GM12878 (cell line): ENCODE measurements around the gene ZBTB44. TPM values are rescaled to one million over a fixed set of nuclear protein-coding genes. Genes with fewer than 3 reads are reported as not detected.

Experiments used
- ATAC-seq: fragments of 200-7000 bp; cut with Tn5 transposase; 3 replicates; pipeline ENCODE4 v1.9.1; 2020; ENCODE audit warnings: mild to moderate bottlenecking, moderate library complexity
- BruUV-seq: library from RNA; stranded (reverse); fragments of 400-500 nt; replicated peaks from 2 replicates; lab custom pipeline; 2021; lab: Mats Ljungman, UMichigan
- CTCF ChIA-PET: fragments of 300-600 bp; sonication (Branson Sonifier 250); formaldehyde crosslinking; extraction: SDS; loops from one replicate; lab custom pipeline; 2021; ENCODE audit warnings: inconsistent platforms; lab: Yijun Ruan, JAX
- POLR2A ChIA-PET: fragments of 350-600 bp; formaldehyde crosslinking; extraction: SDS; loops from one replicate; lab custom pipeline; 2021; ENCODE audit warnings: inconsistent platforms; lab: Charles Lee
- RAD21 ChIA-PET: fragments of 300-600 bp; sonication (Branson Sonifier 250); formaldehyde crosslinking; loops from one replicate; lab custom pipeline; 2023; ENCODE audit warnings: antibody characterized with exemption; ENCODE audit not compliant: unreplicated experiment; lab: Charles Lee
- SMC1A ChIA-PET: fragments of 300-600 bp; sonication (Branson Sonifier 250); formaldehyde crosslinking; loops from one replicate; lab custom pipeline; 2023; ENCODE audit not compliant: unreplicated experiment, uncharacterized antibody; lab: Charles Lee
- DNase-seq: peaks from one replicate; pipeline ENCODE4 v3.0.0-alpha.2; 2011; ENCODE audit warnings: low read depth, low spot score
- FAIRE-seq: peaks from 3 replicates; lab custom pipeline; 2011; peaks lifted over from hg19 to GRCh38; lab: Jason Lieb, UNC
- H2AFZ ChIP-seq: 2 replicates; pipeline ENCODE4 v1.6.0; 2011; ENCODE audit warnings: low read depth, low read length, control low read depth; ENCODE audit not compliant: control insufficient read depth
- H3K27ac ChIP-seq: 2 replicates; pipeline ENCODE4 v1.5.1; 2011; ENCODE audit warnings: control low read depth; ENCODE audit not compliant: control insufficient read depth, insufficient read depth
- H3K27me3 ChIP-seq, 2 experiments: replicated peaks in 1 of 2; 2 replicates each; pipeline versions ENCODE4 v1.6.0 to v1.6.1; 2011; ENCODE audit warnings: low read length in 1 of 2; ENCODE audit not compliant: control insufficient read depth in 2 of 2, insufficient read depth in 2 of 2
- H3K36me3 ChIP-seq, 2 experiments: 2 replicates each; pipeline ENCODE4 v1.5.1; 2011; ENCODE audit warnings: low read length in 1 of 2; ENCODE audit not compliant: control insufficient read depth in 2 of 2, insufficient read depth in 2 of 2
- H3K4me1 ChIP-seq: 2 replicates; pipeline ENCODE4 v1.6.1; 2011; ENCODE audit warnings: mild to moderate bottlenecking, low read length, moderate library complexity, mixed read lengths; ENCODE audit not compliant: control insufficient read depth, insufficient read depth
- H3K4me2 ChIP-seq: 2 replicates; pipeline ENCODE4 v1.6.0; 2011; ENCODE audit warnings: control low read depth; ENCODE audit not compliant: control insufficient read depth, insufficient read depth
- H3K4me3 ChIP-seq: fragments of 200-600 bp; sonication (generic); 2 replicates; pipeline ENCODE4 v1.5.1; 2016
- H3K79me2 ChIP-seq: 2 replicates; pipeline ENCODE4 v1.6.0; 2011; ENCODE audit warnings: low read length; ENCODE audit not compliant: control insufficient read depth, insufficient read depth
- H3K9ac ChIP-seq: 2 replicates; pipeline ENCODE4 v1.8.0; 2011; ENCODE audit warnings: low read length, control low read depth, mixed read lengths; ENCODE audit not compliant: control insufficient read depth, insufficient read depth
- H3K9me3 ChIP-seq: replicated peaks from 3 replicates; pipeline ENCODE4 v1.5.1; 2011; ENCODE audit warnings: mild to moderate bottlenecking, low read length; ENCODE audit not compliant: control insufficient read depth, insufficient read depth
- H4K20me1 ChIP-seq: 2 replicates; pipeline ENCODE4 v1.6.0; 2011; ENCODE audit not compliant: control insufficient read depth, insufficient read depth
- IKZF2 ChIP-seq, 2 experiments: fragments of 450-650 bp; IDR thresholded peaks; 2 replicates each; pipeline ENCODE4 v1.6.1; 2017; ENCODE audit warnings: mild to moderate bottlenecking in 2 of 2, moderate library complexity in 2 of 2
- MAX ChIP-seq: IDR thresholded peaks from 2 replicates; pipeline ENCODE4 v1.6.1; 2012; ENCODE audit warnings: low read depth, low read length, improper control_type of control experiment
- MYB ChIP-seq: fragments of 150-350 bp; IDR thresholded peaks from 2 replicates; pipeline ENCODE4 v1.6.1; 2014; ENCODE audit warnings: mild to moderate bottlenecking, low read depth, low read length, borderline replicate concordance
- NFIC ChIP-seq: IDR thresholded peaks from 2 replicates; pipeline ENCODE4 v1.6.1; 2012; ENCODE audit warnings: low read depth, mild to moderate bottlenecking, inconsistent platforms, low read length, moderate library complexity
- NFYA ChIP-seq: IDR thresholded peaks from 2 replicates; pipeline ENCODE4 v1.6.1; 2011; ENCODE audit warnings: low read depth, mild to moderate bottlenecking, low read length, improper control_type of control experiment, borderline replicate concordance
- TAF1 ChIP-seq: IDR thresholded peaks from 2 replicates; pipeline ENCODE4 v1.6.1; 2011; ENCODE audit warnings: mild to moderate bottlenecking, low read depth, low read length, borderline replicate concordance
- TBL1XR1 ChIP-seq: IDR thresholded peaks from 2 replicates; pipeline ENCODE4 v1.6.1; 2012; ENCODE audit warnings: low read depth, low read length, improper control_type of control experiment
- WGBS: methylation state at CpG from one replicate; pipeline ENCODE4 v1.1.6; 2016; ENCODE audit warnings: low lambda C conversion rate; ENCODE audit not compliant: insufficient replicate concordance, insufficient coverage; ENCODE audit errors: missing lambda C conversion rate; 5-methylcytosine and 5-hydroxymethylcytosine counted together
- in situ Hi-C: fragments of 300-500 bp; cut with MboI; formaldehyde crosslinking; loops from 9 replicates; pipeline ENCODE4 v1.14.3; 2018; ENCODE audit warnings: mixed read lengths
- intact Hi-C: fragments of 100-400 bp; cut with micrococcal nuclease; formaldehyde crosslinking; loops from one replicate; pipeline ENCODE4 v1.14.2; 2022; ENCODE audit not compliant: unreplicated experiment
- polyA plus RNA-seq, 11 experiments: library from polyadenylated mRNA; depleted of rRNA in 4 of 11; unstranded in 6 of 11; stranded (reverse) in 5 of 11; fragments of >200 nt; fragmentation: Nextera tagmentation in 4 of 11; fragmentation: Illumina TruSeq in 1 of 11; extraction: Ambion mirVana in 4 of 11; extraction: Trizol in 1 of 11; gene quantifications; 1 replicate in 1 of 11; 2 replicates in 10 of 11; pipeline versions ENCODE4 v1.2.1 to v1.2.3, GENCODE V29; 2011 to 2016; ENCODE audit warnings: inconsistent platforms in 2 of 11, missing spikeins in 2 of 11, low read depth in 1 of 11
- total RNA-seq, 4 experiments: library from RNA; depleted of rRNA in 3 of 4; stranded (reverse); fragments of >200 nt in 3 of 4; fragmentation: Illumina TruSeq in 1 of 4; extraction: Trizol in 1 of 4; gene quantifications; 2 replicates each; pipeline versions ENCODE4 v1.2.1 to v1.2.3, GENCODE V29; 2013 to 2021

The ZBTB44 gene
- total and polyA plus RNA-seq, 10 of the 15 experiments (the other 5 are each of a cell fraction or from before 2014, with no cell fraction given): 2.8 to 38.2 (median 12.2) TPM

DNA sequence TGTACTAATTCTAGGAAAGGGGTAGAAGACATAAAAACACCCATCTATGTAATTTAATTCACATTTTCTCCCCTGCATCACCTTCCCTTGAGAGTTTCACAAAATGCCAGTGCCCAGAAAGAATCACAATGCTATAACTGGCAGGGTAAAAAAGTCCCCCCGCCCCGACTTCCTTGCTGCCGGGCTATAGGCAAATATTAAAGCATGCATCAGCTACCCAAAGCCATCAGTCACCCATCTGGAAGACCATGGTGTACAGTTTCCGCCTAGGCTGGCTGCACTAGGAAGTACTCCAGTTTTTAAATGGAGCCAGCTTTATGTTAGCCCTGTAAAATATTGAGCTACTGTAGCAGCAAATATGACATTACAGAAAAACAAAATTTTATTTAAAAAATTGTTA, 87.3 kb downstream of the ZBTB44 start:
- H3K79me2 ChIP-seq: no peaks in the 10 kb centered on the region
- RAD21 ChIA-PET: no interaction called here
- no peaks in the 10 kb centered on the region for H3K9me3 ChIP-seq
- no peak overlapping the region for H3K27ac ChIP-seq
- no peak for TF ChIP-seq TAF1
- no peak for TF ChIP-seq NFIC
- no peak for TF ChIP-seq MYB
- no peak for TF ChIP-seq MAX
- TF ChIP-seq TBL1XR1: no peak
- TF ChIP-seq IKZF2 (IDR thresholded peaks at IDR 0.05): no peak
- TF ChIP-seq NFYA: no peak
- TF ChIP-seq, all 136 proteins: peak for 0
- FAIRE-seq: no peak
- Histone ChIP-seq H3K9ac (no peak overlapping the region), H3K36me3 (no peaks in the 10 kb centered on the region), H3K4me3 (no peak overlapping the region), H2AFZ (no peak overlapping the region), H3K27me3 (no peaks in the 10 kb centered on the region), H4K20me1 (no peaks in the 10 kb centered on the region), H3K4me1 (no peaks in the 10 kb centered on the region), H3K4me2 (no peak overlapping the region)
- in situ Hi-C loops (no loop called here), intact Hi-C loops (no loop called here)
- 66% methylated on average over 4 of the region's 4 CpGs for WGBS
- DNase-seq: no peak
- ChIA-PET SMC1A (interaction anchor here (1.4 kb wide), 1 partner anchor 43 kb away, joined by 4 read pairs; no protein-coding TSS in a partner anchor), CTCF (interaction anchor here (0.7 to 3.8 kb wide), 2 partner anchors 11 to 15 kb away, joined by 3 to 15 read pairs; no protein-coding TSS in a partner anchor), POLR2A (no interaction called here)
- ATAC-seq: no peak
- no TSS peak for BruUV-seq
